GM19324 (cell line): ENCODE measurements around the gene RNF213.
"Not testable (repeated sequence)": the region's sequence is repeated elsewhere in the genome, so short reads cannot be mapped to it uniquely, and the experiment has no call there.

ENCODE experiments used
- ATAC-seq: cut with Tn5 transposase; IDR thresholded peaks from one replicate; pipeline ENCODE4 v1.9.1; 2021; ENCODE audit warnings: mild to moderate bottlenecking, moderate library complexity; ENCODE audit not compliant: unreplicated experiment, low FRiP score

RNF213 gene

GRCh38 chr17:80267391-80267790 lies 6.7 kb downstream of the RNF213 start:
- ATAC-seq, result no peak

- no peak for ATAC-seq
These were observed 7.8 kb downstream of the RNF213 start for GRCh38 chr17:80268427-80268826.

- no peak for ATAC-seq
These were observed 8.8 kb downstream of the RNF213 start for GRCh38 chr17:80269405-80269807.

- no peak for ATAC-seq
These were observed 9.5 kb downstream of the RNF213 start for GRCh38 chr17:80270104-80270503.

- ATAC-seq, result no peak
These were observed 10.2 kb downstream of the RNF213 start for GRCh38 chr17:80270836-80271235.

- ATAC-seq, result no peak
These were observed 11.7 kb downstream of the RNF213 start for GRCh38 chr17:80272366-80272765.

GRCh38 chr17:80274331-80274730 lies 13.7 kb downstream of the RNF213 start:
- no peak for ATAC-seq

- no peak for ATAC-seq
These were observed 14.3 kb downstream of the RNF213 start for GRCh38 chr17:80274871-80275449.

GRCh38 chr17:80275857-80276256 lies 15.2 kb downstream of the RNF213 start:
- not testable (repeated sequence) for ATAC-seq

- no peak for ATAC-seq
These were observed 17.4 kb downstream of the RNF213 start for GRCh38 chr17:80277751-80278671.

- no peak for ATAC-seq
These were observed 19.2 kb downstream of the RNF213 start for GRCh38 chr17:80279895-80280294.

- no peak for ATAC-seq
These were observed 20.9 kb downstream of the RNF213 start for GRCh38 chr17:80281516-80281915.

GRCh38 chr17:80283116-80283852 lies 22.6 kb downstream of the RNF213 start:
- no peak for ATAC-seq

- ATAC-seq, result no peak
These were observed 24.0 kb downstream of the RNF213 start for GRCh38 chr17:80284631-80285030.

GRCh38 chr17:80285237-80285920 lies 24.7 kb downstream of the RNF213 start:
- no peak for ATAC-seq

- no peak for ATAC-seq
These were observed 25.9 kb downstream of the RNF213 start for GRCh38 chr17:80286638-80286960.

- ATAC-seq, result no peak
These were observed 26.4 kb downstream of the RNF213 start for GRCh38 chr17:80287038-80287437.

GRCh38 chr17:80287806-80288567 lies 27.3 kb downstream of the RNF213 start:
- ATAC-seq, result no peak

GRCh38 chr17:80289616-80290015 lies 29.0 kb downstream of the RNF213 start:
- no peak for ATAC-seq

- no peak for ATAC-seq
These were observed 29.5 kb downstream of the RNF213 start for GRCh38 chr17:80290156-80290555.
